Epidermal melanocyte (primary cell): ENCODE results near the gene TRPC4AP.

Experiments
- DNase-seq: peaks from one replicate; pipeline ENCODE4 v3.0.0; 2011; ENCODE audit warnings: low spot score; ENCODE audit not compliant: insufficient read length

The TRPC4AP gene

DNA sequence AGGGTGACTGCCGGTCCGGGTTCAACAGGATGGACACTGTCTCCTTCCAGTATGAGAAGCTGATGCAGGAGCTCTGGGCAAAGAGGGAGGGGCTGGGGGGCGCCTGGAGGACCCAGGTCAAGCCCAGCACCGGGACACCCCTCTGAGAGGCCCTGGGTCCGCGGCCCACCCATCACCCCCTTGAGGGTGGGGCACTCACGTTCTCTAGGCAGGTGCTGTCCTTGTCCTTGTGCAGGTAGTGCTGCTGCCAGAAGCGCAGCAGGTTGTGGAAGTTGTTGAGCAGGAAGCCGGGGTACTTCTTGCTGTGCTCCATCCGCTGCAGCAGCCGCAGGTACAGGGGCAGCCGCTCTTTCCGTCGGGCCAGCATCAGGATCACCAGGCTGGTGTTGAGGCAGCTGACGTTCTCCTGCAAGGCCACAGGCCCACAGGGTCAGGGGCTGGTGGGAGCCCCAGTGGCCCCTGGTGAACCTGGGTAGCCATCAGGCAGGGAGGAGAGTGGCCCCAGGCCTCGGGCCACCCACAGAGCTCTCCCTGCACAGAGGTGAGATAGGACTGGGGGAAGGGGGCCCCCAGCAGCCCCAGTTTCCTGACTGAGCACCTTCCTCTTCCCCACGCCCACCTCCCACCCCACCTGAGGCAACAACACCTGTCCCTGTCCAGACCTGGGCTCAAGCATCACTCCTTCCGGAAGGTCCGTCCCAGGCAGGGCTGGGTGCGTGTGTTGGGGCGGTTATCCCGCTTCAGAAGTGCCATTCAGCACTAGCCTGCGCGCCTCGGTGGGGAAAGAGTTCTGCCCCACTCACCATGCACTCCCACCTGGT lies 89.2 kb downstream of the TRPC4AP start:
- DNase-seq, result no peak

DNA sequence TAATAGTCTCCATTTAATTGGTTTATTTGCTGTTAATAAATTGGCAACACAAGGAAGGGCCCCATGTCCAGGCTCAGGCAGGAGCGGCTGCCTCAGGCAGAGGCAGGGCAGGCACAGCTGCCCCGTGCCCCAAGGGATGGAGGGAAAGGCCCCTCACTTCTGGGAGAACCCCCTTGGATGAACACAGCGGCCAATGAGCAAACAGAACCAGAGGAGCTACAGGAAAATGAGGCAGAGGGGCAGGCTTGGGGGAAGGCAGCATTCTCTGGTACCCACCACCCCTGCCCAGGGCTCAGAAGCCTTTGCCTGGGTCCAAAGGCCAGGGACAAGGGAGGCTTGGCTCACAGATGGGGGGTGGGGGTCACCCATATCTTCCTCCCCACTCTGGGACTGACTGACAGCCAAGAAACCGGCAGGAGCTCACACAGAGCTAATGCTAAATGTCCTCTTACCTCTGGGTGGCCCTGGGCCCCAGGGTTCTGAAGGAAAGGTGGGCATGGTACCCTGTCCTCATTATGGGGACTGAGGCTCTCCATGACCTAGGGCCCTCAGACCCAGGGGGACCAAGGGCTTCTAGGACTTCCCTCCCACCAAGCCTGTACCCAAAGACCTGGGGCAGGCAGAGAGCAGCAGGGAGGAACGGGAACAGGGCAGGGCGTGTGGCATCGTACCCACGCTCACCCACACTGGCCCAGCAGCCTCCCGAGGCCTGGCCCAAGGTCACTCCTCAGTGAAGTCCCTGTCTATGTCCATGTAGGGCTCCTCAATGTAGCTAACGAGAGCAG lies 90.0 kb downstream of the TRPC4AP start:
- DNase-seq, result no peak

DNA sequence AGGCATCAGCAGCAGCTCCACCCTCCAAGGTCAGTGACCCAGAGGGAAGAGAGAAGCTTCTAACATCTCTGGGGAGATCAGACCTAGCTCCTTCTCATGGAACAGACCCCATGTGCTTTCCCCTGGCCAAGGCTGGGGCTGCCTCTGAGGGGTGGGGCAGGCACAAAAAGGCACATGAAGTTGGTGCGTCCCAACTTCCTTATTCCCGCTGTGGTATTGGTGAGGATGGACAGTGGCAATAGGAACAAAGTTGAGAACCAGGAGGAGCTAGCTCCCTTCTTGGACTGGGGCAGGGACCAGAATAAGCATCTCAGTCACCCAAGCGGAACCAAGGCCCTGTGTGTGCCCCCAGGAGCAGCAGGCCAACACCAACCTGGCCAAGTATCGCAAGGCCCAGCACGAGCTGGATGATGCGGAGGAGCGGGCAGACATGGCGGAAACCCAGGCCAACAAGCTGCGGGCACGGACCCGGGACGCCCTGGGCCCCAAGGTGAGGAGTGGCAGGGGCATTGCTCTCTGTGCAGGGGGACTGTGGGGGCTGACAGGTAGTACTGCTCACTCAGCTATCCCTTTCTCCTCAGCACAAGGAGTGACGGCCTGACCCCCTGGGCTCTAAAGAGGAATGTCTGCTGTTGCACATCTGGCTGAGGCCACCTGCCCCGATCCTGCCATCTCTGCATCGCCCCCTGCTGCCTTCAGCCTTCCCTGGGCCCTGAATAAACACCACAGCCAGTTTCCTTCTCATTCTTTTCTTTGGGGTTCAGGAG lies 90.8 kb downstream of the TRPC4AP start:
- DNase-seq, result no peak

DNA sequence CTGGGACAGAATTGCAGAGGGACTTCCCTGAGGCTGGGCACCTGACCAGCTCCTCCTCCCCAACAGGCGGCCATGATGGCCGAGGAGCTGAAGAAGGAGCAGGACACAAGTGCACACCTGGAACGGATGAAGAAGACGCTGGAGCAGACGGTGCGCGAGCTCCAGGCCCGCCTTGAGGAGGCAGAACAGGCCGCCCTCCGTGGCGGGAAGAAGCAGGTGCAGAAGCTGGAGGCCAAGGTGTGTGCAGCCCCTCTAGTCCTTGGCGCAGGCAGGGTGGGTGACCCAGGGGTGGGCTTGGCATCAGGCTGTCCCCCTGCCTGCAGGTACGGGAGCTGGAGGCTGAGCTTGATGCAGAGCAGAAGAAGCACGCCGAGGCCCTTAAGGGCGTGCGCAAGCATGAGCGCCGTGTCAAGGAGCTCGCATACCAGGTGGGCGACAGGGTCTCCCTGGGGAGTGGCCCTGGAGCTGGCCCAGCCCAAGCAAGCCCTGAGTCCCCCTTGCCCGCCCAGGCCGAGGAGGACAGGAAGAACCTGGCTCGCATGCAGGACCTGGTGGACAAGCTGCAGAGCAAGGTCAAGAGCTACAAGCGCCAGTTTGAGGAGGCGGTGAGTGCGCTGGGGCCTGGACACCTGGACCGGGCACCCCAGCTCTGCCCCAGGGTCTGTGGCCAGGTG lies 91.5 kb downstream of the TRPC4AP start:
- no peak for DNase-seq

DNA sequence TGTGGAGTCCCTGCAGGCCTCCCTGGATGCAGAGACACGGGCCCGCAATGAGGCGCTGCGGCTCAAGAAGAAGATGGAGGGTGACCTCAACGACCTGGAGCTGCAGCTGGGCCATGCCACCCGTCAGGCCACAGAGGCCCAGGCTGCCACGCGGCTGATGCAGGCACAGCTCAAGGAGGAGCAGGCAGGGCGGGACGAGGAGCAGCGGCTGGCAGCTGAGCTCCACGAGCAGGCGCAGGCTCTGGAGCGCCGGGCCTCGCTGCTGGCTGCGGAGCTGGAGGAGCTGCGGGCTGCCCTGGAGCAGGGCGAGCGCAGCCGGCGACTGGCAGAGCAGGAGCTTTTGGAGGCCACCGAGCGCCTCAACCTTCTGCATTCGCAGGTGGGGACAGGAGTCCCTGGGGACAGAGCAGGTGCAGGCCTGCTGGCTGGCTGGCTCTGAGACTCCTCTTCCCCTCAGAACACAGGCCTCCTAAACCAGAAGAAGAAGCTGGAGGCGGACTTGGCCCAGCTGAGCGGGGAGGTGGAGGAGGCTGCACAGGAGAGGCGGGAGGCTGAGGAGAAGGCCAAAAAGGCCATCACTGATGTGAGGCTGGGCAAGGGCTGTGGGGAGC lies 92.2 kb downstream of the TRPC4AP start:
- no peak for DNase-seq

DNA sequence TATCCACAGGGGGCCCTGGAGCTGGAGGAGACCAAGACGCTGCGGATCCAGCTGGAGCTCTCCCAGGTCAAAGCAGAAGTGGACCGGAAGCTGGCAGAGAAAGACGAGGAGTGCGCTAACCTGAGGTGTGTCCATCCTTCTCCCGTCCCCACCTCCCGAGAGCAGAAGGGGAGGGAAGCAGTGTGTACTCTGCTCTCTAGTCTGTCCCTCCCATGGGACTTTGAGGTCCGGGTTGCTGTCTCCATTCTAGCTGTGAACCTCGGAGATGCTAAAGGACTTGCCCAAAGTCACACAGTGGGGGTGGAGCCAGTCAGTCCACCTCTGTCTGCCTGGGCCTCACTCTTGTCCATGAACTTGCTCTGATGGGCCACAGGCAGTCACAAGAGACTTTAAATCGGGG lies 92.8 kb downstream of the TRPC4AP start:
- no peak for DNase-seq

DNA sequence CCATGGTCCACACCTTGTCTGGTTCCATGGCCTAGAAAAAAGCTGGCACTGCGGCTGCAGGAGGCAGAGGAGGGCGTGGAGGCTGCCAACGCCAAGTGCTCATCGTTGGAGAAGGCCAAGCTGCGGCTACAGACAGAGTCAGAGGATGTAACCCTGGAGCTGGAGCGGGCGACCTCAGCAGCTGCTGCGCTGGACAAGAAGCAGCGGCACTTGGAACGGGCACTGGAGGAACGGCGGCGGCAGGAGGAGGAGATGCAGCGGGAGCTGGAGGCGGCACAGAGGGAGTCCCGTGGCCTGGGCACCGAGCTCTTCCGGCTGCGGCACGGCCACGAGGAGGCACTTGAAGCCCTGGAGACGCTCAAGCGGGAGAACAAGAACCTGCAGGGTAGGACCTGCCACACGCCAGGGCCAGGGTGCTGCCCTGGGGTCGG lies 93.6 kb downstream of the TRPC4AP start:
- DNase-seq, result no peak

DNA sequence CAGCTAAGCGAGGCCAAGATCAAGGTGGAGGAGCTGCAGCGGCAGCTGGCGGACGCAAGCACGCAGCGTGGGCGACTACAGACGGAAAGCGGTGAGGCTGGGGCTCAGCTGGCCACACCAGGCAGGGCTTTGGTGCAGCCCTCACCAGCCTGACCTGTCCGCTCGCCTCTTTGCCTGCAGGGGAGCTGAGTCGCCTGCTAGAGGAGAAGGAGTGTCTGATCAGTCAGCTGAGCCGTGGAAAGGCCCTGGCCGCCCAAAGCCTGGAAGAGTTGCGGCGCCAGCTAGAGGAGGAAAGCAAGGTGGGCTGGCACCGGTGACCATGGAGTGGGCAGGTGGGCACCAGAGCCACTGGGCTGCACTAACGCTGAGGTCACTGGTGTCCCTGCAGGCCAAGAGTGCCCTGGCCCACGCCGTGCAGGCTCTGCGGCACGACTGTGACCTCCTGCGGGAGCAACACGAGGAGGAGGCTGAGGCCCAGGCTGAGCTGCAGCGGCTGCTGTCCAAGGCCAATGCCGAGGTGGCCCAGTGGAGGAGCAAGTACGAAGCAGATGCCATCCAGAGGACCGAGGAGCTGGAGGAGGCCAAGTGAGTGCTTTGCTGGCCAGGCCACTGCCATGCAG lies 94.2 kb downstream of the TRPC4AP start:
- DNase-seq, result no peak

DNA sequence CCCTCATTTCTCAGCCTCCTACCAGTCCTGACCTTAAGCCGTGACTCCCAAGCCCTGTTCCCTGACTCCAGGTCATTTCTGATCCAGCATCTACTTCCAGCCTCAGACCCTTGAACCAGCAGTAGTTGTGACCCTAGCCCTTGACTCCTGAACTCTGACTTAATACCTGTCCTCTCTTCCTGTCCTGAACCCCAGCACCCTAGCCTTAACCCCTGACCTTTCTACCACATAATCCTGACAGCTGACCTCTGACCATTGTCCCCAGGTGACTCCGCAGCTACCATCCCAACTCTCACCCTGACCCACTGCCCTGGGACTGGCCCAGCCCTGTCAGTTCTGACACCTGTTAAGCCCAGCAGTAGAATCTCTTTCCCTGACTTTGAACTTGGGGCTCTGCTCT lies 94.8 kb downstream of the TRPC4AP start:
- no peak for DNase-seq

DNA sequence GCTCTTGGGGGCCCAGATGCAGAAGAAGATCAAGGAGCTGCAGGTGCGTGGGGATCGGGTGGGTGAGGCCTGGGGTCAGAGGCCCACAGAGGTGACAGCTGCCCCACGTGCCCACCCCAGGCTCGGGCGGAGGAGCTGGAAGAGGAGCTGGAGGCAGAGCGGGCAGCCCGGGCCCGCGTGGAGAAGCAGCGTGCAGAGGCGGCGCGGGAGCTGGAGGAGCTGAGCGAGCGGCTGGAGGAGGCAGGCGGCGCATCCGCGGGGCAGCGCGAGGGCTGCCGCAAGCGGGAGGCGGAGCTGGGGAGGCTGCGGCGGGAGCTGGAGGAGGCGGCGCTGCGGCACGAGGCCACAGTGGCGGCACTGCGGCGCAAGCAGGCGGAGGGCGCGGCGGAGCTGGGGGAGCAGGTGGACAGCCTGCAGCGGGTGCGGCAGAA lies 95.5 kb downstream of the TRPC4AP start:
- no peak for DNase-seq

DNA sequence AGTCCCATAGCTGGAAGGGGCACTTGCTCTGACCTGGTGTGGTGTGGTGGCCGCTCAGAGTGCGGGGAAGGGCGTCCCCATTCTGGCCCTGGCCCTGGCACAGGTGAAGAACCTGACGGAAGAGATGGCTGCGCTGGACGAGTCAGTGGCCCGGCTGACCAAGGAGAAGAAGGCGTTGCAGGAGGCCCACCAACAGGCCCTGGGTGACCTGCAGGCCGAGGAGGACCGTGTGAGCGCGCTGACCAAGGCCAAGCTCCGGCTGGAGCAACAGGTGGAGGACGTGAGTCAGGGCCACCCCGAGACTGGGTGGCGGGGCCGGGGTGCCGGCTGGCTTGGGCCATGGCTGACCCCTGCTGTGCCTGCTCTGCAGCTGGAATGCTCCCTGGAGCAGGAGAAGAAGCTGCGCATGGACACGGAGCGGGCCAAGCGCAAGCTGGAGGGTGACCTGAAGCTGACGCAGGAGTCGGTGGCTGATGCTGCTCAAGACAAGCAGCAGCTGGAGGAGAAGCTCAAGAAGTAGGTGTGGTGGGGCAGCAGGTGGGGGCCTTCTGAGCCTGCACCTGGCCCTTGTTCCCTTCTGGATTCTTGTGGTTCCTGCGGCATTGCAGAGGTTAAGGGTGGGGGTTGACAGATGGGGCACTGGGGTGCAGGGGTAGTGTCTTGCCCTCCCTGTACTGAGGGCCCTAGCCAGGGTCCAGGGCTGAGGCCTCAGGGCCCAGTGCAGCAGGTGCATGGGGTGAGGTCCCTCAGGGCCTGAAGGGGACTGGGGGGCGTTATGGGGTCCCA lies 96.2 kb downstream of the TRPC4AP start:
- no peak for DNase-seq

DNA sequence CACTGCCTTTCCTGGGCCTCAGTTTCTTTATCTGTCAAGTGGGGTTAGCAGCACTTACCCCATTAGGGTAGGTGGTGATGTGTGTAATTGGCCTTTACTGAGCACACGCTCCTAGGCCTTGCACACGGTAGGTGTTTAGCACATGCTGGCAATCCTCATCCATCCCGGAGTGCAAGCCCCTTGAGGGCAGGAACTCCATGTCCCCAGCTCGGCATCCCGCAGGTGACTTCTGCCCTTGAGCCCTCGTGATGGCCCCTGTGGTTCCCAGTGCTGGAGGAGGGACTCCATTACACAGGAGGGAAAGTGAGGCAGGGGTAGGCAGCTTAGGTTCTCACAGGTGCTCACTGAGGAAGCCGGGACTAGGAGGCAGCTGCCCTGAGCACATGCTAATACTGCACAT lies 96.9 kb downstream of the TRPC4AP start:
- no peak for DNase-seq

DNA sequence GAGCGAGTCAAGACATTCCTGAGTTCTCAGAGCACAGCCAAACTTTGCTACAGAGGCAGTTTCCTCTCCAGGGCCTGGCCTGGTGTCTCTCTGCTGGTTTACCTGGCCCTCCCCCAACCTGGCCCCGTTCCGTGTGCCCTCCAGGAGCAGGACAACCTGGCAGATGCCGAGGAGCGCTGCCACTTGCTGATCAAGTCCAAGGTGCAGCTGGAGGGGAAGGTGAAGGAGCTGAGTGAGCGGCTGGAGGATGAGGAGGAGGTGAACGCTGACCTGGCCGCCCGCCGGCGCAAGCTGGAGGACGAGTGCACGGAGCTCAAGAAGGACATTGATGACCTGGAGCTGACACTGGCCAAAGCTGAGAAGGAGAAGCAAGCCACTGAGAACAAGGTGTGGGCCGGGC lies 97.4 kb downstream of the TRPC4AP start:
- DNase-seq, result no peak

DNA sequence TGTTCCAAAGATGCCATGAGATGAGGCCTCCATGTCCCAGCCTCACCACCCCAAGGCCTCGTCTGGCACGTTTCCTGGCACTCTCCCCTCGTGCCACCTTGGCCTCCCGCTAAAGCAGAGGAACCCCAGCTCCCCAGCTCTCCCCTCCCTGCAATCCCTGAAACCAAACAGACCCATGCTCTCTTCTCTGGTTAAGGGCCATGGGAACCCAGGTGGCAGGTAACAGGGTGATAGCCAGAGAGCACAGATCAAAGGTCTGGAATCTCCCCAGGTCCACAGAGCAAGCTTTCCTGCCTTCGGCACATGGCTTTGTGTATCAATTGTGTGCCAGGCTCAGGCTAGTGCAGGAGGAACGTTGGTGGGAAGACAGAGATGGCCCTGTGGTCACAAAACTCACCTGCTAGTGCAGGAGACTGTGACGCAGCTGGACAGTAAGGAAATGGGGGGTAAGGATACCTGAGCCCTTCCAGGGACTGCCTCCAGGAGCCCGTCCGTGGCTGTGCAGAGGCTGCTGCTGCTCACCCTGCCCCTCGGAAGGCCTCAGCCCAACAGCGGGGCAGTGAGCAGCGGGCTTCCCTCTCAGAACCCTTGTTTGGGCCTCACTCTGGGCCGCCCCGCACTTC lies 98.0 kb downstream of the TRPC4AP start:
- no peak for DNase-seq

DNA sequence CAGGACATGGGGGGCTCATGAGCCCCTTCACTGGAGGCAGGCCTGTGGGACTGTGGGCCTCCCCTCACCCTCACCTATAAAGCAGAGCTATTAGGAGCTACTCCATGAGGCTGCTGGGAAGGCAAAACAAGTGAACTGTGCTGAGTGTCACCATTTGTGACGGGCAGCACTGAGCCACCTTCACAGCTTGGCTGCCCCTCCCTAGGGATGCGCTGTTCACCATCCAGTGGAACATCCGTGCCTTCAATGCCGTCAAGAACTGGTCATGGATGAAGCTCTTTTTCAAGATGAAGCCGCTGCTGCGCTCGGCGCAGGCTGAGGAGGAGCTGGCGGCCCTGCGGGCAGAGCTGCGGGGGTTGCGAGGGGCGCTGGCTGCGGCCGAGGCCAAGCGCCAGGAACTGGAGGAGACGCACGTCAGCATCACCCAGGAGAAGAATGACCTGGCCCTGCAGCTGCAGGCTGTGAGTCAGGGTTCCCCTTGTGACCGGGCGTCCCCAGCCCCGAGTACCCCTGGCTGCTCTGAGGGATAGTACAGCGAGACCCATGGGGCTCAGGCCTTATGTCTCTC lies 98.6 kb downstream of the TRPC4AP start:
- no peak for DNase-seq

DNA sequence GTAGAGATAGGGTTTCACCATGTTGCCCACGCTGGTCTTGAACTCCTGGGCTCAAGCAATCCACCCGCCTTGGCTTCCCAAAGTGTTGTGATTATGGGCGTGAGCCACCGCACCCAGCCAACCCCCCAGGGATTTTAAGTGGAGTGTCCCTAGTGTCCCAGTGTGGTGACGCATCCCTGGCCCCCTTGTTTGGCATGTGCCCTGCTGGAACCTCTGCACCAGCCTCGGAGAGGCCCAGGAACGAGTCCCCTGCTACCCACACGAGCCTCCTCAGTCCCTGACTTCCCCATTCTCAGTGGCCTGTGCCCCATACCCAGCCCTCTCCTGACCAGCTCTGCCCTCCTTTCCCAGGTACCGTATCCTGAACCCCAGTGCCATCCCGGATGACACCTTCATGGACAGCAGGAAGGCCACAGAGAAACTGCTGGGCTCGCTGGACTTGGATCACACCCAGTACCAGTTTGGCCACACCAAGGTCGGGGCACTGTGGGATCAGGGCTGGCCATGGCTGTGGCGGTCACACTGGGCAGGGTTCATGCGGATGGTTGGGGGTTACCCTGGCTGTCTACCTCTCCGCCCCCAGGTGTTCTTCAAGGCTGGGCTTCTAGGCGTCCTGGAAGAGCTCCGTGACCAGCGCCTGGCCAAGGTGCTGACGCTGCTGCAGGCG lies 99.7 kb downstream of the TRPC4AP start:
- no peak for DNase-seq

DNA sequence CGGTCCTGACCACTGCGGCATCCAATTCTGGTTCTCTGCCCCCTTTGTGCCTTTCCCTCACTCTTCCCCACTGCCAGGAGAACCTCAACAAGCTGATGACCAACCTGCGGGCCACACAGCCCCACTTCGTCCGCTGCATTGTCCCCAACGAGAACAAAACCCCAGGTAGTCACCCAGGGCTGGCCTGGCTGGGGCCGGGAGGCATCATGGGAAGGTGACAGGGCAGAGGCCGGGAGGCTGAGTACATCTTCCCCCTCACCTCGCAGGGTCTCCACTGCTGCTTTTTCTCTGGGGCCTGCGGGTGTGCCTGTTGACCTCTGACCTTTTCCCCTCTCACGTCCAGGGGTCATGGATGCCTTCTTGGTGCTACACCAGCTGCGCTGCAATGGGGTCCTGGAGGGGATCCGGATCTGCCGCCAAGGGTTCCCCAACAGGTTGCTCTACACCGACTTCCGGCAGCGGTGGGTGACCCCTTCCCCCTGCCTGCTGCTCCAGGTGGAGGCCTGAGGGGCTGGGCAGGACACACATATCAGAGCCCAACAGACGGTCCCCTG lies 101.9 kb downstream of the TRPC4AP start:
- no peak for DNase-seq

DNA sequence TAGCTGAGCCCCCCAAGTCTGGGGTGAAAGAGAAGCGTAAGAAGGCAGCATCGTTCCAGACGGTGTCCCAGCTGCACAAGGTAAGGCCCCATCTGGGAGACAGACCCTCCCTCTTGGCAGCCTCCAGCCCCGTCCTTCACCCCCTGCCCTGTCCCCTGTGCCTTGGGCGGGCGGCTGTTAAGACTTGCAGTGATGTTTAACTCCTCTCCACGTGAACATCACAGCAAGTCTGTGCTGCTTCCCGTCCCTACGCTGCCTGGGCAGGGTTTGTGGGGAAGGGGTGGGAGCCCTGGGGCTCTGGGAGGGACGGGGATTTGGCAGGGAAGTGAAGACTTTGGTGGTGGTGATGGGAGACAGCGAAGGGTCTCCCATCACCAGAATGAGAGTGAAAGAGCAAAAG lies 102.4 kb downstream of the TRPC4AP start:
- DNase-seq, result no peak
